GM21515 (cell line): Measurements from ENCODE around the gene NDP.
"Not testable (repeated sequence)": the region's sequence is repeated elsewhere in the genome, so short reads cannot be mapped to it uniquely, and the experiment has no call there.

ENCODE experiments used
- ATAC-seq: cut with Tn5 transposase; IDR thresholded peaks from one replicate; pipeline ENCODE4 v1.9.1; 2021; ENCODE audit not compliant: unreplicated experiment

The NDP gene

GRCh38 chrX:43971966-43972961 is 926 bp downstream of the NDP start:
- no peak for ATAC-seq

GRCh38 chrX:43970528-43970927 is 2.7 kb downstream of the NDP start:
- ATAC-seq: no peak

DNA sequence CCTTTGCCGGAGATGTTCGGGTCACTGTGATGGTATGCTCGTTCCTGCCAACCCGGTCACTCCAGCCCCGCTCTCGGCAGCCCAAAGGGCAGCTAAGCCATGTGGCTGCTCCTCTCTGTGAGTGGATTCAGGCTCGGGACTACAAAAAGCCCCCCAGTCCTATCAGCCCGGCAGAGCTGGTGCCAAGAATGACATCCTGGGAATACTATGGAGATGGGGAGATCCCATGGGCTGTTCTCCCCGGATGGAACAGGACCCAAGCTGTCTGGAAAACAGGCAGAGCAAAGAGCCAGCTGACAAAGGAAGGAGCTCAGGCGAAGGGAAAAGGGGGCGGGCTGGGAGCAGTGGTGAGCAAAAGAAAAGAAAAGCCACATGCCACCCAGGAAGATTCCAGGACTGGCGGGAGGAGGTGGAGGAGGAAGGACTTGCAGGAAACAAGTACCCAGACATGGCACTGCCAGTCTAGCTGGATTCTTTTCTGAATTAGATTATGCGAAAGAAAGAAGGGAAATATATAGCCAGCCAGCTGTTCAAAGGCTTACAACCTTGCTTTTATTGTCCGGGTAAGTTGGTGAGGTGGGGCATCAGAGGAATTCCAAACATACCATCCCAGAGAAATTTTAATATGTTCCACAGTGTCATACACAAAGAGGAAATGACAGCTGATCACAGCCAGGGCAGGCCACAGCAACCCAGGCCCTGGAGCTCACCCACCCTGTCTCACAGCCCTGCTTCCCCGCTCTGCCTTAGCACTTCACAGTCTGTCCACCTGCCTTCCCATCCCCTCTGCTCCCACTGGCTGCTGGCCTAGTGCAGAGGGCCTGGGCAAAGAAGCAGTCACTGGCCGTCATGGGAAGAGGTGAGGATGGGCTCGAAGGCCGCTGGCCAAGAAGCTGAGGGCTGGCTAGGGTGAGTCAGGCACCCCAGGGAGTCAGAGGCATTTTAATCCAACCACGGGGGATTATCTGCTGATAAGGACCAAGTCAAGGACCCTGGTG is 3.4 kb downstream of the NDP start:
- ATAC-seq: no peak

DNA sequence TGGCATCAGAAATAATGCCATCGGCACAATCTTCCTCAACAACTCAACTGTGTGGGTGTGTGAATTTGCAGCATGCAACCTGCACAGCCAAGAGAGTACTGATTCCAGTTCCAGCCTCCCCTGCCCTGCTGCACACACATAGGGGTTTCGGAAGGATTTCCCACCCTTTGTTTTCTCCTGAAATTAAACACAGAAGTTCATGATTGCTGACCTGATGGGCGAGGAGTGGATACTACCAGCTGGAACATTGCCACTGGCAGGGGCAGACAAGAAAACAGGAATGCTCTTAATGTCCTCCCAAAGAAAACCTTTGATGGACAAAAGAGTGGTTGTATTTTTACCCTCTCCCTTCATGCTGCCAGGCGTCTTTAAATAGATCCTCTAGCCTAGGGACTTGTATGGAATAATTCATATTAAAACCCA is 4.8 kb downstream of the NDP start:
- no peak for ATAC-seq

DNA sequence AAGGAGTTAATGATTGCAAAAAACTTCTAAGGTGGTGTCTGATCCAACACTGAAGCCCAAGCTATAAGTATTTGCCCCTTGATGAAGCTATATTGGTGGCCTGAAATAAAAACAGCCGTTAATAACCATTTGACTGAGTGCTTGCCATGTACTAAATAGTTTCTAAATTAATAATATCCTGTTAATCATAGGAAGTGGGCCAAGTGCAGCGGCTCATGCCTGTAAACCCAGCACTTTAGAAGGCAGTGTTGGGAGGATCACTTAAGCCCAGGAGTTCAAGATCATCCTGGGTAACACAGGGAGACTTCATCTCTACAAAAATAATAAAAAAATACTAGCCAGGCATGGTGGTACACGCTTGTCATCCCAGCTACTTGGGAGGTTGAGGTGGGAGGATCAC is 8.3 kb downstream of the NDP start:
- ATAC-seq: no peak

DNA sequence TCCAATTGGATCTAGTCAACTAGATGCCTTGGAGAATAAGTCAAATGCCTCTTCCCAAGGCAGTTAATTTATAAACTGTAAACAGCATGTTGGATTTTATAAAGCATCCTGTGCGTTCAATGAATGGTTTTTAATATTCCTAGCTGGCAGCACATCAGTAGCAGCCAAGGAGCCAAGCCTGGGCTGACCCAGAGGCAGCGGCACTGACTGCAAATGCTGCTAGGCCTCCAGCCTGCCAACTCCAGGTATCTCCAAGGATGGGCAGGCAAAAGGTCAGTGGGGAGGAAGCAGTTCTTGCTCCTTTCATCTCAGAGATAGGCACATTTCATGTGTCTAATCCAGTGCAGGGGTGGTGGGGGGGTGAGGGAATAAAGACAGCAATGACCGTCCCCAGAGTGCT is 9.5 kb downstream of the NDP start:
- ATAC-seq: no peak

GRCh38 chrX:43962636-43963035 is 10.6 kb downstream of the NDP start:
- no peak for ATAC-seq

DNA sequence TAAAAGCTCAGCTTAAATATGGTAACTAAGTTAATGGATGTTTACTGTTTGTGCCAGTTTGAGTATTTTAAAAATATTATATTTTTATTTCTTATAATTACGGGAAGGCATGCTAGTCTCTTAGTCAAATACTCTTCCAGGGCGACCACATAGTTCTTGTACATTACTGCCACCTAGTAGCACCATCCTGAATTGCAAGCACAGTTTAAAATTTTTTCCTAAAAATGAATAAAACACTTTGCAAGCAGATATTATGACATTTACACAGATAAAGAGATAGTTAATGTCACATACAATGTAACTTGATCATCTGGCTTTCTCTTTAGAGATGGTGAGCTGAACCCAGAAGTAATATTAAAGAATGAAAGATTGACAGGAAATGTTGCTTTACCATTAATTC is 11.5 kb downstream of the NDP start:
- ATAC-seq: no peak

DNA sequence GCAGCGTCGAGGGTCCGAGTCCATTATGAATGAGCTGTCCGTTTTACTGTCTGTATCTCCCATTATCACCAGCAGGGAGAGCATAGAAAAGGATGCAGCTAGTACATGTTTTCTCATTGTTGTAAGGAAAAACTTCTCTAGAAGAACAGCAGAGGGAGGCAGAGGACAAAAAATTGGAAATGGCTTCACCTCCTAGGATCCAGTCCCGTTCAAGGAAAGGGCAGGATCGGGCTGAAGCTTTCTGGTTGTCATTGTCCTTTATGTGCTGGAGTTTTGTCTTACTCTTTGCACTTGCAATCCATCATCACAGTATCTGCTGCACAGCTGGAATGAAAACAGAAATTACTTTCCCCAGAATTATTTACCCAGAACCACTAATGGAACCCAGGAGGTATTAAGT is 14.7 kb downstream of the NDP start:
- no peak for ATAC-seq

GRCh38 chrX:43956034-43956433 is 17.2 kb downstream of the NDP start:
- ATAC-seq: no peak

- no peak for ATAC-seq
Measured at GRCh38 chrX:43953218-43953617, 20.0 kb downstream of the NDP start.

DNA sequence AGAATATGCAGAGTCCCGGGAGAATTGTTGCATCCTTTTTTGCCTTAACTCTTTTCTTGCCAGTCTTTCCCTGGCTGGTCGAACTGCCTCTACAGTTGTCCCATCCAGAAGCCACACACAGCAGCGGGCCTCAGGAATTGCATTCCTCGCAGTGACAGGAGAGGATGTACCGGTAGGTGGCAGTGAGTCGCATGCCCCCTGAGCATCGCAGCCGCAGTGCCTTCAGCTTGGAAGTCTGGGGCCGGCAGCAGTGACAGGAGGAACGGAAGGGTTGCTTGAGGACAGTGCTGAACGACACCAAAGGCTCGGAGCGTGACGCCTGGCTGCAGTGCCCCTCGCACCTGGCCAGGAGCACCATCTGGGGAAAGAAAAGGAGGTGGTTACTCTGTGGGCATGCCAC is 23.5 kb downstream of the NDP start:
- ATAC-seq: no peak

- ATAC-seq: no peak
Measured at GRCh38 chrX:43940816-43941474, 32.2 kb downstream of the NDP start.

GRCh38 chrX:43939187-43939926 is 33.8 kb downstream of the NDP start:
- no peak for ATAC-seq

GRCh38 chrX:43922032-43922431 is 51.2 kb downstream of the NDP start:
- not testable (repeated sequence) for ATAC-seq

DNA sequence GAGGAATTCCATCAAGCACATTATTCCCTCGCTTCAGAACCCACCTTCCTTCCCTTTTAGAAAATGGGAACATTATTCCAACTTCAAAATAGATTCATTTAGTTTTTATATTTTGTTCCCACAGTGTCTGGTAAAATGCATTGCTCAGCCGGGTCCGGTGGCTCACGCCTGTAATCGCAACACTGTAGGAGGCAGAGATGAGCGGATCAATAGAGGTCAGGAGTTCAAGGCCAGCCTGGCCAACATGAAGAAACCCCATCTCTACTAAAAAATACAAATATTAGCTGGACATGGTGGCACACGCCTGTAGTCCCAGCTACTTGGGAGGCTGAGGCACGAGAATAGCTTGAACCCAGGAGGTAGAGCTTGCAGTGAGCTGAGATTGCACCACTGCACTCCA is 62.4 kb downstream of the NDP start:
- not testable (repeated sequence) for ATAC-seq

GRCh38 chrX:43910012-43910411 is 63.2 kb downstream of the NDP start:
- ATAC-seq: no peak

DNA sequence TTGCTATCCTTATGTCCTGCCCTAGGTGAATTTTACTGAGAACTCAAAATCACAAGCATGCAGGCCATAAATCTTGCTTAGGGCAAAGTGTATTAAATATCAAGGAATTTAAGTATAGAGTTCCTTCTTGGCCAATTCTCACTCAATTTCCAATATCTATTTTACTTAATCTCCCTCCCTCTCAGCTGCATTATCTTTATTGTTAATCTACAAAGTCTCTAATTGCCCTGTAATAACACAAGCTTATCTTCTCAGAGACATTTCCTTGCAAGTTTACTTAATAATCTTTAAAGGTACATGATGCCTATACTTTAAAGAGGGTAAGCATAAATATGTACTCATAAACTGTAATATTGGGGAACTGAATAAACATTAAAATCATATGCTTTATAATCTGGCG is 64.0 kb downstream of the NDP start:
- ATAC-seq: no peak

GRCh38 chrX:43899878-43900815 is 73.0 kb downstream of the NDP start:
- no peak for ATAC-seq
